C4-2B (cell line): Measurements from ENCODE around the gene CARHSP1.

Experiments
- CTCF ChIP-seq: fragments of 450-650 bp; conservative IDR thresholded peaks from 2 replicates; pipeline ENCODE4 v1.5.1; 2017; ENCODE audit warnings: mild to moderate bottlenecking
- ZFX ChIP-seq: fragments of 450-650 bp; IDR thresholded peaks from 2 replicates; pipeline ENCODE4 v1.6.1; 2017

DNA sequence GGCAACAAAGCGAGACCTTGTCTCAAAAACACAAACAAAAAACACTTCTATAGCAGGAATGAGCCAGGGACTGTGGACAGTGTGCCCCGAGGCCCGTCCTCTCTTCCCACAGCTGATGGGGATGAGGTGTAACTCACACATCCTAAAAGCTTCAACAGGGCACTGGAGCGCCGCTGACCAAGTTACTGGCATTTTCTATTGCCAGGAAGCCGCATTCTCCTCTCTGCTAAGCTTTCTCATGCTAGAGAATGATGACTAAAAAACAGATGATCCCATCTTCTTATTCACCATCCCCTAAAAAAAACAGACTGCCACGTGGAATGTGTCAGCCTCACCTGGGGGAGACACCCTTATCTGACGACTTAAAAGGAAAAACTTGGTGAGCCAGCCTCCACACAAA lies 16.3 kb downstream of the CARHSP1 start:
- no peak for TF ChIP-seq CTCF
- no peak for TF ChIP-seq ZFX
